GM19438 (cell line): Measurements from ENCODE around the gene LACC1.

Experiments
- ATAC-seq: cut with Tn5 transposase; IDR thresholded peaks from one replicate; pipeline ENCODE4 v1.9.1; 2021; ENCODE audit warnings: low read depth; ENCODE audit not compliant: unreplicated experiment

LACC1 gene

DNA sequence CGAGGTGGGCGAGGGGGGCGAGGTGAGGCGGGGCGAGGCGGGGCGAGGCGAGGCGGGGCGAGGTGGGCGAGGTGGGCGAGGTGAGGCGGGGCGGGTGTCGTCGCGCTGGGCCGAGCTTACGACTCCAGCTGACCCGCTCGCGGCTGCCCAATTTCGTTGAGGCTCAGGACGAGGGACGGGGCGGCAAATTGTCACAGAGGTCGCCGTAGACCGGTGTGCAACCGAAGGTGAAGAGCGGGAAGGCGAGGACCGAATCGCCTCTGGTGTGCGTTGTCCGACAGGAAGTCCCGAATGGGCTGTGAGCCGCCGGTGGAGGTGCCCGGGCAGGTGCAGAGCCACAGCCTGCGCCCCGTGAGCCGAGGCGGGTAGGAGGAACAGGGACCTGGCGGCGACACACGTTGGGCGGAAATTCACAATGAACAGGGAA lies at the start of gene LACC1:
LACC1 (plus strand) TSS at position 150 of the 427 bp plus-strand sequence. CDS start 1,082 bp downstream, outside the sequence.
- ATAC-seq: peak; percentile 39

DNA sequence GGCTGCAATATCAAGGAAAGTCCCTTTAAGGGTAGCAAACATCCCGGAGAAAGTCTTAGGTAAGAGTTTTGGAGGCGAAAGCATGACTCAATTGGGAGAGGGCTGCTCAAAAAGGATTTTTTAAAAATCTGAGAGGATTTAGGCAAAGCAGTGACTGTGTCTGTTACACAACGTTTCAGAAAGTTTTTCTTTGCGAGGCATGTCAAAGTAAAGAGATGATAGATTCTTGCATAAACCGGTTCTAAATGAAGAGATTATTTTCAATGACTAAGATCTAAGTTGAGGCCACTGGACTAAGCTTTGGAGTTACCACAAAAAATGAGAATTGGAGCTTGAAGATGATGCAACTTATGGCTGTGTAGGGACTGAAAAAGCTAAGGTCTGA lies 49.2 kb upstream of the LACC1 start:
- ATAC-seq: no peak

DNA sequence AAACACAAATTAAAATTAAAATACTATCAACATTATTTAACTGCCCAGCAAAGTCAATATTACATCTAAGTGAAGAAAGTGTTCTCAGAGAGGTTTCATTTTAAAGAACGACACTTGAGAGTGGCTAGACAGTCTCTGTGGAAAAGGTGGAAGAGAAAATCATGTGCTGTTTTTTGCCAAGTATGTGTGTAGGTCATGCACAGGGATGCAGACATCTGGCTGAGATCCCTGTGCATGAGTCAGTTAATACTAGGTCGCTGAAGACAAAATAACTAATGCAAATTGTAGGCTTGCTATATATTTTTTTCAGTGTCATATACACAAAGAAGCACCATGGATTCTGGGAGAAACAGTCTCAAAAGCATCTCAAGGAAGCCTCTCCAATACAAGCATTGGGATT lies 48.6 kb upstream of the LACC1 start:
- ATAC-seq: no peak

DNA sequence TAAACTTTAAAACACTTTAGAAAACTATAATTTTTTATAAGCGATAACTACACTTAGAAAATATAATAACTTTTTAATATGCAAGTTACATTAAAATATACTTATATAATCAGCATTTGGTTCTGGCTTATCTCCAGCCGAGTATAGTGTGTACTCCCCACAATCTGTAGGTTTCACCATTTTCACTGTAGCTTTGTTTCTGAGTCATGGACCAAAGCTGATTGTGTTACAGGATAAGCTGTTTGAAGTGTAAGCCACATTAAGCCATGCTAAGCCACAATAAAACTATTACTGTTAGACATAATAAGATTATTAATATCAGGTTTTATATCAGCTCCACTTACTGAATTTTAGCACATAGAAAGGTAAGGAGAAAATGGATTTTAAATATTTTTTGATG lies 44.0 kb upstream of the LACC1 start:
- ATAC-seq: no peak

DNA sequence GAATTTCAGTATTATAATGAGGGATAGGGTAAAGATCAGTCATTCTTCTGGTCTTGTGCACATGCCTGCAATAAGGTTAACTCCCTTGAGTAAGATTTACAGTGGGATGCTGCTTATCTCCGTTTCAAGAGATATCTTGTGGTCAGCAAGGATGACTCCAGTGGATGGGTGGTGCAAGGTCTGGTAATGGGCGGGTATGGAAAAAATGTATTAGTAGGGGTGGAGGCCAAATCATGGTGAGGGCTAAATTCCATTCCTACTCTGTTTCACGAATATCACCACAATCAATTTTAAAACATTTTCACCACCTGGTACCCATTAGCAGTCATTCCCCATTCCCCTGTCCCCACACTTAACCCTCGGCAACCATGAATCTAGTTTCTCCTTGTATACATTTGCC lies 40.8 kb upstream of the LACC1 start:
- no peak for ATAC-seq

DNA sequence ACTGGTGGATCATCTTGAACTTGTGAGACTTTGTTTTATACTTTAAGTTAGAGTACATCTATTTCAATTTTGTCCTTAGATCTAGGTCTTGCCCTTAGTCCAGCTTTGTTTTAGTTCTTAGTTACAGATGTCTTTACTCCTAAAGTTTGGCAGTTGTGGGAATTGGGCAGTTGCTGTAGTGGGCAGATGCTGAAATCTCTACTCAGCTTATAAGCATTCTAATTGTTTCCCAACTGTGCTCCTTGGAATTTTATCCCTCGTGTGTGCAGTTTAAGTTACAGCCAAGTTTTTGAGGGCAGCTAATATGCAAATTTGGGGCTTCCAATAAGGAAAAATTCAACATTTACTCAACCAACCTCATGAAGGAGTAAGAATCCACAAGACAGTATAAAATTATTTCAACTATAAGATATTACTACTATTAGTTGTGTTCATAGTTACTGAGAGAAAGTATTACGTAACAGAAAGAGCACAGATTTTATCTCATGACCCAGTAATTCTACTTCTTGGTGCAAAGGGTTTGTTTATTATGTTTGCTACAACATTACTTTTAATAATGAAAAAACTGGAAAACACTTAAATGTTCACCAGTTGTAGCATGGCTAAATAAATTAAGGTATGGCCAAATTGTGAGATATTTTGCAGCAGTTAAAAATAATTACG lies 33.1 kb upstream of the LACC1 start:
- no peak for ATAC-seq

DNA sequence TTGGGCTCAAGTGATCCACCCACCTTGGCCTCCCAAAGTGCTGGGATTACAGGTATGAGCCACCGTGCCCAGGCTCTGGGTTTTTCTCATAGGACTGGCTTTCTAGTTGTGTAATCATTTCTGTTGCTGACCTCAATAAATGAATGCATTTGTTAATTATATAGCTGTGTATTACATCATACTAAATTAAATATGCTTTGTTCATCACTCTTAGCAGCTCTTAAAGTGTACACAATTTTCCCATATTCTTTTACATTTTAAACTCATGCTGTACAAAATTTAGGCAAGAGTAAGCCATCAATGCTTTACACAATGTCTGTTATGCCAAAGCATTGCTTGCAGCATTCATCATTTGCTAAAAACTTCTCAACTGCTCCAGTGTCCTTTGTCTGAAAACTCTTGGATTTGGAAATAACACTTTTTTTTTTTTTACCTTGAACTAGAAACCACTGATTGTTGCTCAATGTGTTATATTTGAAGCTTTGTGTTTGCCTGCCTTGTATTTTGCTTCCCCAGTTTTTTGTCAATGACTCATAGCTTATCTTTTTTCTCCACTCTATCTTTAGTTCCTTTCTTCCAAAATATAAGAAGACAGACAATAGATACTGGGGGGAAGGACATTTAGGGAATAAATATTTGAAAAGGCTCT lies 31.6 kb upstream of the LACC1 start:
- ATAC-seq: no peak

DNA sequence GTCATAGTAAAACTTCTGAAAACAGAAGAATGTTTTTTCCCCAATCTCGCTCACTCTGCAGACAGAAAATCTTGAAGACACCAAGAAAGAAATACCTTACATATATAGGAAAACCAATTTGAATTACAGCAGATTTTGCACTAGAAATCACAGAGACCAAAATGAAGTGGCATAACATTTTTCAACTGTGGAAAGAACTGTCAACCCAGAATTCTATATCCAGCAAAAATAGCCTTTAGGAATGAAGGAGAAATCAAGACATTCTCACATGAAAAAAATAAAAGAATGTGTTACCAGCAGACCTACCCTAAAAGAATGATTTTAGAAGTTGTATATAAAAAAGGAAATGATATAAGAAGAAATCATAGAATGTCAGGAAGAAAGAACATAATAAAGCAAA lies 28.8 kb upstream of the LACC1 start:
- ATAC-seq: no peak

DNA sequence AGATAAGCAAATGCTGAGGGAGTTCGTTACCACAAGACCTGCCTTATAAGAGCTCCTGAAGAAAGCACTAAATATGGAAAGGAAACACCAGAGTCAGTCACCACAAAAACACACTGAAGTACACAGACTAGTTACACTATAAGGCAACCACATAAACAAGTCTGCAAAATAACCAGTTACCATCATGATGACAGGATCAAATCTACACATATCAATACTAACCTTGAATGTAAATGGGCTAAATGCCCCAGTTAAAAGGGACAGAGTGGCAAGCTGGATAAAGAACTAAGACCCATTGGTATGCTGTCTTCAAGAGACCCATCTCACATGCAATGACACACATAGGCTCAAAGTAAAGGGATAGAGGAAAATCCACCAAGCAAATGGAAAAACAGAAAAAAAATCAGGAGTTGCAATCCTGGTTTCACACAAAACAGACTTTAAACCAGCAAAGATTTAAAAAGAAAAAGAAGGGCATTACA lies 26.7 kb upstream of the LACC1 start:
- no peak for ATAC-seq

DNA sequence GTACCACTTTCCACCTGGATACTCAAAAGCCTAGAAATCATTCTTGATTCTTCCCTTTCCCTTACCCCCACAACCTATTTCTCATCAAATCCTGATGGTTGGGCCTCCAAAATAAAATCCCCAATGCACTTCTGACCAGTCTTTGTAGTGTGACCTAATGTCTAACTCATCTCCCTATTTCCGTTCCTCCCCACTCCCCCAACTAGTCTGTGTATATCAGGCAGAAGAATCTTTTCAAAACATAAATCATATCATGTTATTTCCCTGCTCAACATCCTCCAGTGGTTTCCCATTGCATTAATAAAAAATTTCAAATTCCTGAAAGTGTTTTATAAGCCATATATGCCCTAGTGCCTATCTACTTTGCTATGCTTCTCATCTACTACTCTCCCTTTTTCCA lies 17.8 kb upstream of the LACC1 start:
- ATAC-seq: no peak

DNA sequence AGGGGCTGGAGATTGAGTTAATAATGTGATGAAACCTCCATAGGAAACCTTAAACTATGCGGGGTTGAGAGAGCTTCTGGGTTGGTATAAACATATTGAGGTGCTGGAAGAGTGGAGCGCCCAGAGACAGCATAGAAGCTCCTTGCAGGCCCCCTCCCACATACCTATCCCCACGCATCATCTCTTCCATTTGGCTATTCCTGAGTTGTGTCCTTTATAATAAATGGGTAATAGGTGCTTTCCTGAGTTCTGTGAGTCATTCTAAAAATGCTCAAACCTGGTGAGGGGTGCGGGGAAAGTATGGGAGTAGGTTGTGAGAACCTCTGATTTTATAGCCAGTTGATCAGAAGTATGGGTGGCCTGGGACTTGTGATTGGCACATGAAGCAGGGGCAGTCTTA lies 14.8 kb upstream of the LACC1 start:
- no peak for ATAC-seq

DNA sequence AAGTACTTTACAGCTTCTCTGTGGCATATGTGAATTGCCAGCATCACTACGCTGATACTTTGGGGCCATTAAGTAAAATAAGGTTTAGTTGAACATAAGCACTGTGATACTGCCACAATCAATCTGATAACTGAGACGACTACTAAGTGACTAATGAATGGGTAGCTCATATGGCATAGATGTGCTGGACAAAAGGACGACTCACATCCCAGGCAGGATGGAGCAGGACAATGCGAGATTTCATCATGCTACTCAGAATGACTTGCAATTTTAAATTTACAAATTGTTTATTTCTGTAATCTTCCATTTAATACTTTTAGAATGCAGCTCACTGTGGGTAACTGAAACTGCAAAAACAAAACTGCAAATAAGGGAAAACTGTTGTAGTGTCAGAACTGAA lies 13.8 kb upstream of the LACC1 start:
- no peak for ATAC-seq

DNA sequence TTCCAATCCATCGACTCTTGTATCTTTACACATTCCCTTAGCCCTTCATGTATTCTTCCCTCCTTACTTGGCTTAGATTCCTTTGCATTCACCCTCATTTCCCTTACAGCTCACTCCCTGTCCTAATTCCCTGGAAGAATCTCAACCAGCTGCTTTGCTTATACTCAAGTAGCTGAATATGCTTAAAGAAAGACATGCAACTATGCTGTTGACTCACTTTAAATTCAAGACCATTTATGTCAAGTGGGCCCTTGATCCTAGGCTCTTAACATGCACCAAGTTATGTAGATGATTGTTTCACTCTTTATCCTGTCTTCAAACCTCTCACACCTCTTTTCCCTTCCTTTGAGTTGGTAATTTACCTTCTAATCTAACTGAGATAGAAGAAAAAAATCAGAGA lies 7.5 kb upstream of the LACC1 start:
- no peak for ATAC-seq

DNA sequence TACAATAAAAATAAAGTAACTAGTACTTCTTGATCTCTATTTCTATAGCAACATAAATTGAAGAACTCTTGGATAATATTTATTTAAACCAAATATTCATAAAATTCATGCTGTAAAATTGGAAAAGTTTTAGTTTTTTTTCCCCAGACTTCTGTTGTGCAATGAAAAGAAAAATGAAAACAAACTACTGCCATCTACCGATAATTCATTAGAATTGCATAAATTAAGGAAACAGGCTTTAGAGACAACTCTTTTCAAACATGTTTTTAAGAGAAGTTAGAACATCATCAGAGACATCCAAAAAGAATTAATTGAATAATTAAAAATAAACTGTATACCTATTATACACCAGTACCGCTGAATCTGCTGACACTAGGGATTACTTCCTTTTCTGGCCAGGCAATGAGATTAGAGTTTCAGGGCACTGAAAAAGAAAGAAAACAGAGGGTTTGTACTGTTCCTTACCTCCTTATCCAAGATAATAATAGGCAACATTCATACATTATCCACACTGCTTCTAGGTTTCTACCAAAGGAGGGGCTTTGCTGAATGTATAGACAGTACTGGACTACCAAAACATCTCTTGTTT lies 5.1 kb upstream of the LACC1 start:
- no peak for ATAC-seq

DNA sequence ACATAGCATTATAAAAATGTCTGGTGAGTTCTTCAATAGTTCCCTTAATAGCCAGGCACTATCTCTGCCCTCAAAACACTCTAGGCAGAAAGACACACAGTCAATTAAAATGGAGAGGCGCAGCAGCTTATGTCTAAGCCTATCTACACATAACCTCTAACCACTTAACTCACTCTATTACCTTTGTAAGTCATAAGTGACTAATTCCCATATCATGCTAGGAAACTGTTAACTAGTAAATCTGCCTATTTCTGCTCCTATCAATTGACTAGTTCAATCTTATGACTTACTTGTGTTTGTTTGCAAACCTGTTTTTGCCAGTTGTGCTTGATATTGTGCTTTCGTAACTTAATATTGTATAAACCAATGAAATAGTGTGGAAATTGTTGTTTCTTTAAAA lies 3.3 kb upstream of the LACC1 start:
- ATAC-seq: no peak

DNA sequence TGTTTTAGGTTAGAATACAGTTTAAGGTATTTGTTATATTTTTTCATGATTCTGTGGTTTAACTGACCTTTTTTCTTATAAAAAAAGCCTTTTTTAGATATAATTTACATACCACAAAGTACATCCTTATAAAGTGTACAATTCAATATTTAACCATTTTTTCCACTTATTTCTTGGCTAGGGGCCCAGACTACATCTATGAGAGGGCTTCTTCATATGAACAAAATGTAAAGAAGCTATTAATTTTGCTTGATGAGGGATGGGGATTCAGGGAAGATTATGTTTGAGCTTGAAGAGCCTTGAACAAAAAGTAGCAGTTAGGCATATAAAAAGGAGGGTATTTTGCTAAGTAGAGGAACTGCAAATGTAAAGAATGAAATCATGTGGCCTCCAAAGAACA lies 2.4 kb upstream of the LACC1 start:
- no peak for ATAC-seq

DNA sequence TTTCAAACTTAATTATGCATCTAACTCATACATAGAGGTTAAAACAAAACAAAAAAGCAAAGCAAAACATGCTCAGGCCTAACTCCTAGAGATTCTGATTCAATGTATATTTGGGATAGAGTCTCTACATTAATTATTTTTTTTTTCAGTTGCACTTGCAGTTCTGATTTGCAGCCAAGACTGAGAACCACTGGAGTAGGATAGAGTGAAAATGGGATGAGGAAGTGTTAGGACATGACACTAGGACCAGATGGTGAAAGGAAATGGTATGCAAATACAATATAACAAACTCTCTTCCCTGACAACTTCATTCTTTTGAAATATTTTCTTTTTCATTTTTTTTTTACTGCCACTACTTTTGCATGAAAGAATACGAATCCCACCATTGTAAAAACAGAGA lies 1.9 kb upstream of the LACC1 start:
- no peak for ATAC-seq

DNA sequence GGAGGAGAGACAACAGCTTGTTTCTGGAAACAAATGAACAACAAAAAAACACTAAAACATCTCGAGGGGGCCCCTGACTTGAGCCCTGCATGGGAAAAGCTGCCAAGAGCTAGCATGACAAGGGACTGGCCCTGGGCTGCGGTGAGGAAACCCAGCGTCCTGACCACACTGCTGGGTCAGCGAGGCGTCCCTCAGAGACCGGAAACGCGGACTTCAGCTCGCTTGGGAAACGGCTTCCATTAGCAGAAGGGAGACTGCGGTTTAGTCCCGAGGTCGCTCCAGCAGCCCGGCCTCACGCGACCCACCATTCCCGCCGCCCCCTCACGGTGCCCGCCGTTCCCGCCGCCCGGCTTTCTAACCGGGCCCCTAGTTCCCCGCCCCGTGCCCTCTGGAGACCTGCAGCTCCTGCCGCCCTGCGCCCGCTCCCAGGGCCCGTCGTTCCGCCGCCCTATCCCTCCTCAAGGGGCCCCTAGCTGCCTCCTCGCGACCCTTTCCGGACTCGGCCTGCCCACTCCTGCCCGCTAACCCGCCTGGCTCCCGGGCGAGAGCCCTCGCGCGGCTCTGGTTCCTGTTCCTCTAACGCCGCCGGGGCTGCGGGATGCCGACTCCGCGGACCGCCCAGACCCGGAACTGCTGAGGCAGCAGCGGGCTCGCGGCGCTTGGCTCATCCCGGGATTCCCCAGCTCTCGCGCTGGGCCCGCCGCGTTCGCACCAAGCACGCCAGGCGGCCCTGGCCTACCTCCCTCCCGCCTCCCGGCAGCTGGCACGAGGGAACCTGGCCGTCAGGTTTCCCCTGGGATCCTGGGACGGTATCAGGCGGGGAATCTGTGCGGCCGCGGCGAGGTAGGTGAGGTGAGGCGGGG lies 581 bp upstream of the LACC1 start, which contains the start of gene CCDC122:
CCDC122 (minus strand) TSS at position 849 of the 863 bp plus-strand sequence. CDS start 10,364 bp downstream, outside the sequence.
- peak; percentile 79 for ATAC-seq

DNA sequence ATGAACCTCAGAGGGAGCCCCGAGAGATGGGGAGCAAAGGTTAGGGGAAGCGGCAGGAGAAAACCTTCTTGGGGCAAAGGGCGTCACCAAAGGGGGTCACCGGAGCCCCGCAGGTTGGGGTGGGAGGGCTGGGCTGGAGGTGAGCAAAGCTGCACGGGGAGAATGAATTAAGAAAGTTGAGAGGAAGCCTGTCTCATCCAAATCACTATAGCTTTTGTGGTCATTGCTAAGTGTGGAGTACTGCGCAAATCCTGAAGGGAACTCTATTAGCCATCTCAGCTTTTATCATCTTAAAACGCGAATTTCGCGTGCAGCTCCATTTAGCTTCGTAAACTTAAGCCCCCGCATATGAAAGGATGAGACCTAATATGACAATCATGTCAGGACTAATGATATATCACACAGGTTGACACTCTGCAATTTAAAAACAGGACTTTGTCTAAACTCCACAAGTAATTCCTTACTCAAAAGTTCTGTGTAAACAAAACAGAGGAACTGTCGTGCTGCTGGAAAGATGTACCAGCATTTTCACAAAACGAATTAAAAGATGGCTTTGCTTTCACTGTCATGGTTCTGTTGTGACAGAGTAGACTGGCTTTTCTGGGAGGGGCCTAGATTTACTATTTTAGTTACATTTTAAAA lies 631 bp downstream of the LACC1 start:
- no peak for ATAC-seq

DNA sequence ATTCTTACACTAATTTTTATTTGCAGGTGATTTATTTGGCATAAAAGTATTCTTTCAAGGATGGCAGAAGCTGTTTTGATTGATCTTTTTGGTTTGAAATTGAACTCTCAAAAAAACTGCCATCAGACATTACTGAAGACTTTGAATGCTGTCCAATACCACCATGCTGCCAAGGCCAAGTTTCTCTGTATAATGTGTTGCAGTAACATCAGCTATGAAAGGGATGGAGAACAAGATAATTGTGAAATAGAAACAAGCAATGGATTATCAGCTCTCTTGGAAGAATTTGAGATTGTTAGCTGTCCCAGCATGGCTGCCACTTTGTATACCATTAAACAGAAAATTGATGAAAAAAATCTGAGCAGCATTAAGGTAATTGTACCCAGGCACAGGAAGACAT lies 1.2 kb downstream of the LACC1 start:
- no peak for ATAC-seq
